Adipocyte (in vitro differentiated cells): ENCODE results near the gene CPED1.
"Not testable (repeated sequence)": the region's sequence is repeated elsewhere in the genome, so short reads cannot be mapped to it uniquely, and the experiment has no call there.

Experiments used
- DNase-seq: peaks from one replicate; pipeline ENCODE4 v3.0.0-alpha.2; 2015; ENCODE audit warnings: low read depth
- H3K27me3 ChIP-seq: replicated peaks from 2 replicates; pipeline ENCODE4 v1.7.0; 2013; ENCODE audit warnings: mild to moderate bottlenecking, low read length, moderate library complexity; ENCODE audit not compliant: control insufficient read depth, insufficient read depth
- H3K36me3 ChIP-seq: 2 replicates; pipeline ENCODE4 v1.7.0; 2013; ENCODE audit warnings: low read length, mild to moderate bottlenecking, moderate library complexity; ENCODE audit not compliant: control insufficient read depth, insufficient read depth, severe bottlenecking
- H3K4me1 ChIP-seq: 2 replicates; pipeline ENCODE4 v1.7.0; 2013; ENCODE audit warnings: mild to moderate bottlenecking, low read length, moderate library complexity; ENCODE audit not compliant: control insufficient read depth, insufficient read depth
- H3K4me3 ChIP-seq: 2 replicates; pipeline ENCODE4 v1.7.0; 2013; ENCODE audit warnings: mild to moderate bottlenecking, low read length, moderate library complexity
- H3K9ac ChIP-seq: 2 replicates; pipeline ENCODE4 v1.7.0; 2013; ENCODE audit warnings: mild to moderate bottlenecking, low read length, moderate library complexity
- H3K9me3 ChIP-seq: 2 replicates; pipeline ENCODE4 v1.7.0; 2013; ENCODE audit warnings: mild to moderate bottlenecking, low read length, moderate library complexity; ENCODE audit not compliant: control insufficient read depth

CPED1 gene

GRCh38 chr7:121202834-121203233 is 214.3 kb downstream of the CPED1 start:
- no peaks in the 10 kb centered on the region for H3K36me3 ChIP-seq
- no peak overlapping the region for H3K9ac ChIP-seq
- H3K4me3 ChIP-seq = no peak overlapping the region
- H3K4me1 ChIP-seq = peaks cover 5% of the 10 kb centered on the region
- no peaks in the 10 kb centered on the region for H3K27me3 ChIP-seq
- no peaks in the 10 kb centered on the region for H3K9me3 ChIP-seq
- no peak for DNase-seq

- no peak overlapping the region for H3K4me3 ChIP-seq
- peak; percentile 63 for DNase-seq
- peaks cover 5% of the 10 kb centered on the region for H3K4me1 ChIP-seq
- no peak overlapping the region for H3K9ac ChIP-seq
- H3K27me3 ChIP-seq = no peaks in the 10 kb centered on the region
- no peaks in the 10 kb centered on the region for H3K9me3 ChIP-seq
- H3K36me3 ChIP-seq = no peaks in the 10 kb centered on the region
Observed at GRCh38 chr7:121204537-121204936, 216.0 kb downstream of the CPED1 start.

GRCh38 chr7:121205777-121206176 is 217.3 kb downstream of the CPED1 start:
- Histone ChIP-seq H3K36me3 (no peaks in the 10 kb centered on the region), H3K4me3 (no peak overlapping the region), H3K9me3 (no peaks in the 10 kb centered on the region), H3K27me3 (no peaks in the 10 kb centered on the region), H3K4me1 (peaks cover 5% of the 10 kb centered on the region), H3K9ac (no peak overlapping the region)
- DNase-seq = no peak

GRCh38 chr7:121211253-121211652 is 222.7 kb downstream of the CPED1 start:
- DNase-seq = no peak
- Histone ChIP-seq H3K36me3 (no peaks in the 10 kb centered on the region), H3K4me1 (no peaks in the 10 kb centered on the region), H3K9ac (no peak overlapping the region), H3K4me3 (no peak overlapping the region), H3K27me3 (no peaks in the 10 kb centered on the region), H3K9me3 (no peaks in the 10 kb centered on the region)

- no peak for DNase-seq
- Histone ChIP-seq H3K9ac (no peak overlapping the region), H3K36me3 (no peaks in the 10 kb centered on the region), H3K9me3 (no peaks in the 10 kb centered on the region), H3K4me3 (no peak overlapping the region), H3K27me3 (no peaks in the 10 kb centered on the region), H3K4me1 (no peaks in the 10 kb centered on the region)
Observed at GRCh38 chr7:121212036-121212435, 223.5 kb downstream of the CPED1 start.

- no peaks in the 10 kb centered on the region for H3K27me3 ChIP-seq
- no peak overlapping the region for H3K4me3 ChIP-seq
- peak; percentile 18 for DNase-seq
- H3K4me1 ChIP-seq = no peaks in the 10 kb centered on the region
- no peaks in the 10 kb centered on the region for H3K9me3 ChIP-seq
- no peaks in the 10 kb centered on the region for H3K36me3 ChIP-seq
- no peak overlapping the region for H3K9ac ChIP-seq
Observed at GRCh38 chr7:121214657-121215056, 226.1 kb downstream of the CPED1 start.

GRCh38 chr7:121219026-121219425 is 230.5 kb downstream of the CPED1 start:
- Histone ChIP-seq H3K27me3 (no peaks in the 10 kb centered on the region), H3K4me1 (no peaks in the 10 kb centered on the region), H3K9ac (no peak overlapping the region), H3K4me3 (no peak overlapping the region), H3K36me3 (no peaks in the 10 kb centered on the region), H3K9me3 (no peaks in the 10 kb centered on the region)
- DNase-seq = no peak

GRCh38 chr7:121221108-121221507 is 232.6 kb downstream of the CPED1 start:
- H3K27me3 ChIP-seq, H3K4me1 ChIP-seq, DNase-seq, H3K9ac ChIP-seq, H3K9me3 ChIP-seq, H3K4me3 ChIP-seq, H3K36me3 ChIP-seq: not testable (repeated sequence)

- no peaks in the 10 kb centered on the region for H3K27me3 ChIP-seq
- H3K36me3 ChIP-seq = no peaks in the 10 kb centered on the region
- no peak overlapping the region for H3K9ac ChIP-seq
- no peaks in the 10 kb centered on the region for H3K9me3 ChIP-seq
- DNase-seq = no peak
- H3K4me1 ChIP-seq = peaks cover 11% of the 10 kb centered on the region
- H3K4me3 ChIP-seq = no peak overlapping the region
Observed at GRCh38 chr7:121228779-121229178, 240.3 kb downstream of the CPED1 start.

GRCh38 chr7:121235201-121235600 is 246.7 kb downstream of the CPED1 start:
- Histone ChIP-seq H3K9me3 (no peaks in the 10 kb centered on the region), H3K36me3 (peaks cover 10% of the 10 kb centered on the region), H3K27me3 (no peaks in the 10 kb centered on the region), H3K4me1 (peaks cover 8% of the 10 kb centered on the region), H3K4me3 (no peak overlapping the region), H3K9ac (no peak overlapping the region)
- DNase-seq = no peak

- no peaks in the 10 kb centered on the region for H3K9me3 ChIP-seq
Observed at GRCh38 chr7:121237601-121238000, 249.1 kb downstream of the CPED1 start.

GRCh38 chr7:121244120-121244870 is 255.8 kb downstream of the CPED1 start:
- H3K36me3 ChIP-seq = peaks cover 26% of the 10 kb centered on the region
- no peaks in the 10 kb centered on the region for H3K27me3 ChIP-seq
- H3K4me3 ChIP-seq = no peak overlapping the region
- no peak for DNase-seq
- no peaks in the 10 kb centered on the region for H3K4me1 ChIP-seq
- no peak overlapping the region for H3K9ac ChIP-seq
- H3K9me3 ChIP-seq = no peaks in the 10 kb centered on the region

More at GRCh38 chr7:121237601-121238000, 249.1 kb downstream of the CPED1 start:
- DNase-seq = no peak
- Histone ChIP-seq H3K4me3 (no peak overlapping the region), H3K27me3 (no peaks in the 10 kb centered on the region), H3K36me3 (peaks cover 10% of the 10 kb centered on the region), H3K9ac (no peak overlapping the region), H3K4me1 (no peaks in the 10 kb centered on the region)
